ENCODE results near the gene CA4. TPM values are rescaled to one million over a fixed set of nuclear protein-coding genes. Genes with fewer than 3 reads are reported as not detected.
"Not testable (repeated sequence)": the region's sequence is repeated elsewhere in the genome, so short reads cannot be mapped to it uniquely, and the experiment has no call there.

Gene CA4
- total RNA-seq, 4 donors from 2014 or later = 15.7 to 359 (median 246) TPM

DNA sequence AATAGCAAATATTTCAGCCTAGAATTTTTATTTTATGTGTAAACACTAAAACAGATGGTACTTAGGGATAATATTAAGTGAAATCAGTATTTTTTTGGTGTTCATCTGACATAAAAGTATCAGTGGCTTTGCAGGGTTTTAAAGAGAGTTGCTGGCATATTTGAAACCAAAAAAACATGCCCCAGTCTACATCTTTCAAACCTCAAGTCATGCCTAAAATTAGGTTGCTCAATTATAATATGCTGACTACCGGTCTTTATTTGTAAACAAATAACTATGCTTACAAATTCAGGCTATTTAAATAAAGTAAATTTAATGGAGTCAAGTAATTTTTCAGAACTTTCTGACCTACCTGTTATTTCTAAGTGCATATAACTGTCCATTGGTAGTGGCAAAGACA is 58.5 kb downstream of the CA4 start:
- H3K4me3 ChIP-seq; intact Hi-C loops (cut with DNase I; ENCODE audit: low total_unique reads); H3K27ac ChIP-seq; H3K36me3 ChIP-seq; H3K4me1 ChIP-seq; DNase-seq; in situ Hi-C loops (cut with MboI; ENCODE audit: low pct_ligation_motif_present in 1 of 4, low pct_unique_long_range_greater_than_20kb in 1 of 4, low sequenced_read_pairs in 3 of 4); H3K27me3 ChIP-seq; H3K9me3 ChIP-seq: not testable (repeated sequence)
- 100% methylated on average over 1 of the region's 1 CpG for WGBS, 2 donors (ENCODE audit: low coverage in 1 of 2)

Other genes starting within 250 kb of the CA4 start
- 10 to 100 TPM; 10.3 to 72.6 (median 37.4) TPM for gene RNFT1, start 185.2 kb upstream of the CA4 start, total RNA-seq
- 10 to 100 TPM in 2 of 4 donors, 1 to 10 TPM in 2; 2.6 to 11.3 (median 8.1) TPM for gene HEATR6, start 71.1 kb upstream of the CA4 start, total RNA-seq
- gene USP32, start 242.2 kb downstream of the CA4 start, total RNA-seq = 10 to 100 TPM; 14.7 to 86.0 (median 54.8) TPM